Psoas muscle (tissue), 8 donors: ENCODE data around the gene IL31. TPM values are rescaled to one million over a fixed set of nuclear protein-coding genes. Genes with fewer than 3 reads are reported as not detected.
A peak's percentile ranks its signal among the peaks of the same experiment; 100 is the strongest.

Experiments used
- ATAC-seq, 4 donors: fragments of 200-7000 bp; cut with Tn5 transposase; one replicate each; pipeline ENCODE4 v1.9.1; 2020; ENCODE audit warnings: moderate library complexity in 3 of 4, mild to moderate bottlenecking in 2 of 4
- DNase-seq, 2 donors: peaks; one replicate each; pipeline ENCODE4 v3.0.0-alpha.2; 2020
- H3K27ac ChIP-seq: fragments of 200-600 bp; one replicate; pipeline ENCODE4 v1.8.0; 2022
- H3K27me3 ChIP-seq, 3 donors: fragments of 200-600 bp in 1 of 3; one replicate each; pipeline versions ENCODE4 v1.6.1 to v1.8.0; 2013 to 2022; ENCODE audit warnings: low read length in 2 of 3, mild to moderate bottlenecking in 2 of 3, moderate library complexity in 1 of 3; ENCODE audit not compliant: insufficient read depth in 3 of 3
- H3K36me3 ChIP-seq, 2 donors: fragments of 200-600 bp in 1 of 2; one replicate each; pipeline versions ENCODE4 v1.6.1 to v1.8.0; 2013 to 2022; ENCODE audit warnings: low read depth in 1 of 2, mild to moderate bottlenecking in 1 of 2, moderate library complexity in 1 of 2; ENCODE audit not compliant: insufficient read depth in 1 of 2
- H3K4me1 ChIP-seq: fragments of 200-600 bp; one replicate; pipeline ENCODE4 v1.8.0; 2022
- H3K4me3 ChIP-seq: fragments of 200-600 bp; one replicate; pipeline ENCODE4 v1.8.0; 2022; ENCODE audit warnings: mild to moderate bottlenecking
- H3K9me3 ChIP-seq: fragments of 200-600 bp; one replicate; pipeline ENCODE4 v1.8.0; 2022
- WGBS, 3 donors: extraction: QIAGEN DNeasy Blood & Tissue Kit; methylation state at CpG; one replicate each; pipeline versions ENCODE4 v1.1.6 to v1.1.7; 2013; 5-methylcytosine and 5-hydroxymethylcytosine counted together
- intact Hi-C, 2 donors: fragments of 100-400 bp; cut with DNase I; formaldehyde crosslinking; loops; one replicate each; pipeline versions ENCODE4 v1.11.0 to v1.14.2; 2022
- polyA plus RNA-seq, 3 donors: library from polyadenylated mRNA; stranded (reverse); fragments of 200-250 nt; gene quantifications; one replicate each; pipeline ENCODE4 v1.2.3, GENCODE V29; 2013
- total RNA-seq, 4 donors: library from RNA; stranded (reverse); fragmentation: NEBNext Ultra II Directional in 2 of 4; extraction: Animal tissue kit (Norgen Biotek cat#: 25700) in 2 of 4; gene quantifications; one replicate each; pipeline versions ENCODE4 v1.2.1 to v1.2.4, GENCODE V29; 2021 to 2023
- TF ChIP-seq, protein P1 (sequence below): fragments of 200-600 bp; IDR thresholded peaks from one replicate; pipeline ENCODE4 v1.8.0; 2022; ENCODE audit warnings: antibody characterized with exemption
- donor health status: healthy with polysubstance abuse.
- donor health status: DM: no; HTN: no; CAD: no; lungs with moderate emphysema.
- donor health status: Bipolar disorder and iron deficiency.
- donor health status: healthy.
- donor health status: DM: yes; HTN: yes; CAD: no.
- donor health status: DM: no; HTN: no; CAD: no.
- donor health status: DM: no; HTN: no; CAD: no.
- donor health status: DM: yes; HTN: yes; CAD: no.

Gene IL31
- total and polyA plus RNA-seq, 7 donors: not detected

DNA sequence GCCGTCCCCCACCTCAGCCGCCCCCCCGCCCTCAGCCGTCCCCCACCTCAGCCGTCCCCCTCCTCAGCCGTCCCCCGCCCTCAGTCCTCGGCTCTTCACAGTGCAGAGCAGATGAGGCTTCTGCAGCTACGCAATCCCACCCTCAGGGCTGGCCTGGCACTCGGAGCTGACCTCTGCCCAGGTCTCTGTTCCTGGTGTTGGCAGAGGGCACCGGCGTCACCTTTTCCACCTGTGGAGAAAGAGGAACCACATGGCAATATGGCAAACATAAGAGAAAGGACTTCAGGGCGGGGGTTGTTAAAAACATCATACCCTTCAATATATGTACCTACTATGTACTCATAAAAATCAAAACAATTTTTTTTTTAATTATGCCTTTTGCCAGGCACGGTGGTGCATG lies 49.7 kb downstream of the IL31 start:
- no peak for DNase-seq
- Histone ChIP-seq H3K9me3 (no peaks in the 10 kb centered on the region), H3K27ac (peak overlapping the region; percentile 88), H3K36me3 (peaks cover 0 to 23% of the 10 kb centered on the region in 2 donors), H3K4me3 (no peak overlapping the region), H3K4me1 (peaks cover 64% of the 10 kb centered on the region), H3K27me3 (no peaks in the 10 kb centered on the region)
- TF ChIP-seq, protein P1, sequence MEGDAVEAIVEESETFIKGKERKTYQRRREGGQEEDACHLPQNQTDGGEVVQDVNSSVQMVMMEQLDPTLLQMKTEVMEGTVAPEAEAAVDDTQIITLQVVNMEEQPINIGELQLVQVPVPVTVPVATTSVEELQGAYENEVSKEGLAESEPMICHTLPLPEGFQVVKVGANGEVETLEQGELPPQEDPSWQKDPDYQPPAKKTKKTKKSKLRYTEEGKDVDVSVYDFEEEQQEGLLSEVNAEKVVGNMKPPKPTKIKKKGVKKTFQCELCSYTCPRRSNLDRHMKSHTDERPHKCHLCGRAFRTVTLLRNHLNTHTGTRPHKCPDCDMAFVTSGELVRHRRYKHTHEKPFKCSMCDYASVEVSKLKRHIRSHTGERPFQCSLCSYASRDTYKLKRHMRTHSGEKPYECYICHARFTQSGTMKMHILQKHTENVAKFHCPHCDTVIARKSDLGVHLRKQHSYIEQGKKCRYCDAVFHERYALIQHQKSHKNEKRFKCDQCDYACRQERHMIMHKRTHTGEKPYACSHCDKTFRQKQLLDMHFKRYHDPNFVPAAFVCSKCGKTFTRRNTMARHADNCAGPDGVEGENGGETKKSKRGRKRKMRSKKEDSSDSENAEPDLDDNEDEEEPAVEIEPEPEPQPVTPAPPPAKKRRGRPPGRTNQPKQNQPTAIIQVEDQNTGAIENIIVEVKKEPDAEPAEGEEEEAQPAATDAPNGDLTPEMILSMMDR: no peak
- no peak for ATAC-seq
- intact Hi-C loops: loop anchor here in 1 of 2 donors (5.0 kb wide), 1 partner anchor 42 kb away; no protein-coding TSS in a partner anchor
- 78 to 85% (median 84%) methylated on average over 7 to 14 of the region's 14 CpGs for WGBS, 3 donors

- peak overlapping the region; percentile 83 for H3K27ac ChIP-seq
- no peak for ATAC-seq
These were observed 50.3 kb downstream of the IL31 start for GRCh38 chr12:122123761-122124145.

DNA sequence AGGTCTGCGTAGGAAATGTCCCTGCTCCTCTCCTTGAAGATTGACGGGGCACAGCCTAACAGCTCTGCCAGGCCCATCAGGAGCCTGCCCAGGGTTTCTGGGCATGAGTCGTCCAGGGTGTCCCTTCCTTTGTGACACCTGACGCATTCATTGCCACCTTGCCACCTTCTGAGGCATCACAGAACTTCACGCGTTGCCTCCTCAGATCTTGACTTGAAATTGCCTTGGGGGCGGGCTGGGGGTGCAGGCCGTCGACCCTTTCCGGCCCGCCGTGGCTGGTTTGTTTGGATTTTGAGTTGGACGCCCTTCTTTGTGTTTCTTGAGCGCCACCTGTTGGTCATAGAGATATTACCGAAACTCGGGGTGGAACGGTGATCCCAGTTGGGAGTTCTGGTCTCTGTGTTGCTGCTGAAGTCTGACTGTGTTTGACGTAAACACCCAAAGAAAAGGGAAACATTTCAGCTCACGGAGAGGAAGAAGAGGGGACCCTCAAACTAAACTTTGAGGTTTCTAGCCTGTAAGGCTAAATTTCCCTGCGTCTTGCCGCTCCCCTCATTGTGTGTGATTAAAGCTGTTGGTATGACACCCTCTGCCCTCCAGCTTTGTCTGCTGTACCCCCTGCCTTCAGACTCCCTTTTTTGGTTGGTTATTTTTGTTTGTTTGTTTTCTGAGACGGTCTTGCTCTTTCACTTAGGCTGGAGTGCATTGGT lies 50.8 kb downstream of the IL31 start:
- WGBS, 3 donors: 14 to 18% (median 14%) methylated on average over 22 of the region's 22 CpGs
- peak; percentile 28 to 60 (median 46) for ATAC-seq
- H3K27me3 ChIP-seq: no peaks in the 10 kb centered on the region
- peak overlapping the region; percentile 83 for H3K27ac ChIP-seq
- no peaks in the 10 kb centered on the region for H3K9me3 ChIP-seq
- H3K36me3 ChIP-seq: peaks cover 0 to 12% of the 10 kb centered on the region in 2 donors
- peaks cover 67% of the 10 kb centered on the region for H3K4me1 ChIP-seq
- TF ChIP-seq, protein P1: peak; percentile 76
- DNase-seq: peak; percentile 63 to 74
- intact Hi-C loops: loop anchor here (1.0 to 5.0 kb wide), 3 partner anchors 41 to 69 kb away; no protein-coding TSS in a partner anchor
- no peak overlapping the region for H3K4me3 ChIP-seq

More at GRCh38 chr12:122123761-122124145, 50.3 kb downstream of the IL31 start:
- H3K4me1 ChIP-seq: peaks cover 64% of the 10 kb centered on the region
- WGBS, 3 donors: 78 to 84% (median 80%) methylated on average over 6 to 9 of the region's 9 CpGs
- H3K4me3 ChIP-seq: no peak overlapping the region
- TF ChIP-seq, protein P1: no peak
- no peak for DNase-seq
- no peaks in the 10 kb centered on the region for H3K27me3 ChIP-seq
- intact Hi-C loops: loop anchor here (1.0 to 5.0 kb wide), 3 partner anchors 41 to 69 kb away; no protein-coding TSS in a partner anchor
- H3K9me3 ChIP-seq: no peaks in the 10 kb centered on the region
- peaks cover 0 to 17% of the 10 kb centered on the region in 2 donors for H3K36me3 ChIP-seq

Other genes starting within 250 kb of the IL31 start
- gene BCL7A, start 152.3 kb downstream of the IL31 start, total RNA-seq: 10 to 100 TPM; 11.3 to 14.3 (median 12.5) TPM
- 1 to 10 TPM; 3.6 to 8.1 (median 6.5) TPM for gene BCL7A, start 152.3 kb downstream of the IL31 start, polyA plus RNA-seq
- gene MLXIP, start 95.5 kb downstream of the IL31 start, total RNA-seq: 100 to 1,000 TPM; 114 to 184 (median 137) TPM
- gene MLXIP, start 95.5 kb downstream of the IL31 start, polyA plus RNA-seq: 100 to 1,000 TPM in 1 of 3 donors, 10 to 100 TPM in 2; 50.9 to 114 (median 55.0) TPM
- under 1 TPM in 3 of 4 donors, not detected in 1; 0.13 to 0.36 (median 0.32) TPM for gene LRRC43, start 8.9 kb upstream of the IL31 start, total RNA-seq
- gene LRRC43, start 8.9 kb upstream of the IL31 start, polyA plus RNA-seq: under 1 TPM in 2 of 3 donors, not detected in 1; 0.05 to 0.06 TPM
- under 1 TPM in 1 of 4 donors, not detected in 3; 0.38 TPM for gene B3GNT4, start 29.5 kb upstream of the IL31 start, total RNA-seq
- 1 to 10 TPM in 1 of 3 donors, under 1 TPM in 2; 0.30 to 1.3 (median 0.48) TPM for gene B3GNT4, start 29.5 kb upstream of the IL31 start, polyA plus RNA-seq
- gene DIABLO, start 51.8 kb upstream of the IL31 start, total RNA-seq: 10 to 100 TPM; 24.4 to 35.3 (median 29.0) TPM
- 100 to 1,000 TPM in 1 of 3 donors, 10 to 100 TPM in 2; 39.7 to 109 (median 53.7) TPM for gene DIABLO, start 51.8 kb upstream of the IL31 start, polyA plus RNA-seq
- gene VPS33A, start 92.3 kb upstream of the IL31 start, total RNA-seq: 10 to 100 TPM; 17.1 to 20.0 (median 17.2) TPM
- 10 to 100 TPM; 10.3 to 33.6 (median 15.1) TPM for gene VPS33A, start 92.3 kb upstream of the IL31 start, polyA plus RNA-seq
- 100 to 1,000 TPM; 458 to 639 (median 574) TPM for gene CLIP1, start 248.4 kb upstream of the IL31 start, total RNA-seq
- gene CLIP1, start 248.4 kb upstream of the IL31 start, polyA plus RNA-seq: 100 to 1,000 TPM; 235 to 290 (median 241) TPM